IMR-90 (cell line): ENCODE results near the gene CACNA1D. TPM values are rescaled to one million over a fixed set of nuclear protein-coding genes. Genes with fewer than 3 reads are reported as not detected.

Source experiments
- ATAC-seq: fragments of 200-7000 bp; cut with Tn5 transposase; 2 replicates; pipeline ENCODE4 v1.9.1; 2020; ENCODE audit warnings: low read depth, mild to moderate bottlenecking, moderate library complexity
- BruUV-seq: library from RNA; stranded (reverse); fragments of 400-500 nt; replicated peaks from 2 replicates; lab custom pipeline; 2021; lab: Mats Ljungman, UMichigan
- CTCF ChIA-PET: fragments of 300-600 bp; formaldehyde crosslinking; extraction: SDS; loops from one replicate; lab custom pipeline; 2021; ENCODE audit warnings: antibody characterized with exemption; lab: Yijun Ruan, JAX
- POLR2A ChIA-PET: fragments of 300-600 bp; sonication (Branson Sonifier 250); formaldehyde crosslinking; loops from one replicate; lab custom pipeline; 2022; ENCODE audit warnings: antibody characterized with exemption; ENCODE audit not compliant: unreplicated experiment; lab: Charles Lee
- DNase-seq: peaks from one replicate; pipeline ENCODE4 v3.0.0; 2013
- H2AFZ ChIP-seq: replicated peaks from 2 replicates; pipeline ENCODE3; 2013; ENCODE audit warnings: low read length, mild to moderate bottlenecking; ENCODE audit not compliant: poor library complexity
- H2AK5ac ChIP-seq: 2 replicates; pipeline ENCODE4 v1.6.1; 2013; ENCODE audit warnings: low read depth, low read length, inconsistent platforms
- H2AK9ac ChIP-seq: replicated peaks from 2 replicates; pipeline ENCODE3; 2013; ENCODE audit warnings: mild to moderate bottlenecking, low read depth, low read length, moderate library complexity; ENCODE audit not compliant: poor library complexity
- H2BK120ac ChIP-seq: 2 replicates; pipeline ENCODE4 v1.6.1; 2013; ENCODE audit warnings: low read depth, low read length, inconsistent platforms
- H2BK15ac ChIP-seq: 3 replicates; pipeline ENCODE4 v1.6.1; 2013; ENCODE audit warnings: low read depth, low read length, inconsistent platforms
- H2BK20ac ChIP-seq: 2 replicates; pipeline ENCODE4 v1.6.1; 2013; ENCODE audit warnings: low read depth, mild to moderate bottlenecking, inconsistent platforms, low read length, moderate library complexity
- H2BK5ac ChIP-seq: 2 replicates; pipeline ENCODE4 v1.6.1; 2013; ENCODE audit warnings: mild to moderate bottlenecking, low read depth, low read length, inconsistent platforms; ENCODE audit not compliant: poor library complexity, severe bottlenecking
- H3K14ac ChIP-seq: replicated peaks from 2 replicates; pipeline ENCODE4 v1.6.1; 2013; ENCODE audit warnings: low read depth, low read length, inconsistent platforms
- H3K18ac ChIP-seq: 2 replicates; pipeline ENCODE4 v1.6.1; 2013; ENCODE audit warnings: low read depth, low read length, control low read depth
- H3K23ac ChIP-seq: 2 replicates; pipeline ENCODE4 v1.6.1; 2013; ENCODE audit warnings: low read depth, low read length, inconsistent platforms
- H3K27ac ChIP-seq: 2 replicates; pipeline ENCODE4 v1.5.1; 2013; ENCODE audit warnings: mild to moderate bottlenecking, control low read depth, low read length; ENCODE audit not compliant: insufficient read depth
- H3K27me3 ChIP-seq: 2 replicates; pipeline ENCODE4 v1.6.1; 2013; ENCODE audit warnings: low read length; ENCODE audit not compliant: control insufficient read depth, insufficient read depth
- H3K36me3 ChIP-seq: 2 replicates; pipeline ENCODE4 v1.6.1; 2013; ENCODE audit warnings: low read length, mixed read lengths; ENCODE audit not compliant: control insufficient read depth, insufficient read depth
- H3K4ac ChIP-seq: 2 replicates; pipeline ENCODE4 v1.6.1; 2013; ENCODE audit warnings: low read depth, low read length, inconsistent platforms
- H3K4me1 ChIP-seq: 2 replicates; pipeline ENCODE4 v1.6.1; 2013; ENCODE audit warnings: low read length, mixed read lengths; ENCODE audit not compliant: control insufficient read depth, insufficient read depth
- H3K4me2 ChIP-seq: 2 replicates; pipeline ENCODE4 v1.6.1; 2013; ENCODE audit warnings: low read depth, mild to moderate bottlenecking, control low read depth, low read length, moderate library complexity
- H3K4me3 ChIP-seq: 2 replicates; pipeline ENCODE4 v1.5.1; 2013; ENCODE audit warnings: low read depth, mild to moderate bottlenecking, control low read depth, low read length, moderate library complexity; ENCODE audit not compliant: insufficient read depth
- H3K56ac ChIP-seq: 2 replicates; pipeline ENCODE4 v1.6.1; 2013; ENCODE audit warnings: low read length, inconsistent platforms; ENCODE audit not compliant: insufficient read depth; ENCODE audit errors: extremely low read depth
- H3K79me1 ChIP-seq, 2 experiments: 2 replicates each; pipeline ENCODE4 v1.6.1; 2013; ENCODE audit warnings: low read length in 2 of 2, inconsistent platforms in 1 of 2, low read depth in 1 of 2
- H3K9ac ChIP-seq: 2 replicates; pipeline ENCODE4 v1.6.1; 2013; ENCODE audit warnings: low read depth, low read length, control low read depth
- H3K9me1 ChIP-seq: 2 replicates; pipeline ENCODE4 v1.6.1; 2013; ENCODE audit warnings: low read length, inconsistent platforms; ENCODE audit not compliant: insufficient read depth
- H3K9me3 ChIP-seq: 2 replicates; pipeline ENCODE4 v1.6.1; 2013; ENCODE audit warnings: low read length; ENCODE audit not compliant: control insufficient read depth, insufficient read depth
- H4K20me1 ChIP-seq: 2 replicates; pipeline ENCODE4 v1.6.1; 2013; ENCODE audit warnings: low read length, inconsistent platforms; ENCODE audit not compliant: insufficient read depth
- H4K5ac ChIP-seq: 2 replicates; pipeline ENCODE4 v1.6.1; 2013; ENCODE audit warnings: mild to moderate bottlenecking, low read depth, low read length, control low read depth
- H4K8ac ChIP-seq, 2 experiments: 2 replicates each; pipeline ENCODE4 v1.6.1; 2013; ENCODE audit warnings: low read depth in 2 of 2, low read length in 2 of 2, control low read depth in 1 of 2, inconsistent platforms in 1 of 2
- H4K91ac ChIP-seq: 2 replicates; pipeline ENCODE4 v1.6.1; 2013; ENCODE audit warnings: low read depth, low read length, inconsistent platforms; ENCODE audit not compliant: insufficient read depth
- BHLHE40 ChIP-seq: fragments of 150-350 bp; IDR thresholded peaks from 2 replicates; pipeline ENCODE4 v1.6.1; 2016; ENCODE audit warnings: mild to moderate bottlenecking, low read depth, low read length
- CEBPB ChIP-seq: IDR thresholded peaks from 2 replicates; pipeline ENCODE4 v1.6.1; 2012; ENCODE audit warnings: low read depth, low read length, improper control_type of control experiment
- CHD1 ChIP-seq: IDR thresholded peaks from 2 replicates; pipeline ENCODE4 v1.6.1; 2012; ENCODE audit warnings: low read depth, low read length, improper control_type of control experiment
- FOS ChIP-seq: fragments of 150-350 bp; IDR thresholded peaks from 2 replicates; pipeline ENCODE4 v1.6.1; 2016; ENCODE audit warnings: low read depth, low read length
- MAFK ChIP-seq: IDR thresholded peaks from 2 replicates; pipeline ENCODE4 v1.6.1; 2012; ENCODE audit warnings: low read depth, low read length, improper control_type of control experiment
- MAZ ChIP-seq: IDR thresholded peaks from 2 replicates; pipeline ENCODE4 v1.6.1; 2012; ENCODE audit warnings: low read depth, mild to moderate bottlenecking, low read length, improper control_type of control experiment, moderate library complexity, borderline replicate concordance
- MXI1 ChIP-seq: IDR thresholded peaks from 2 replicates; pipeline ENCODE4 v1.6.1; 2012; ENCODE audit warnings: low read depth, mild to moderate bottlenecking, low read length, moderate library complexity, borderline replicate concordance
- NFE2L2 ChIP-seq: fragments of 150-350 bp; IDR thresholded peaks from 2 replicates; pipeline ENCODE4 v1.6.1; 2016; ENCODE audit warnings: low read depth, mild to moderate bottlenecking, low read length
- POLR2A ChIP-seq: IDR thresholded peaks from 2 replicates; pipeline ENCODE4 v1.6.1; 2012; ENCODE audit warnings: mild to moderate bottlenecking, low read depth, low read length
- RAD21 ChIP-seq: IDR thresholded peaks from 2 replicates; pipeline ENCODE4 v1.6.1; 2012; ENCODE audit warnings: low read length, improper control_type of control experiment
- RCOR1 ChIP-seq: IDR thresholded peaks from 2 replicates; pipeline ENCODE4 v1.6.1; 2012; ENCODE audit warnings: mild to moderate bottlenecking, low read length, improper control_type of control experiment; ENCODE audit not compliant: insufficient replicate concordance
- RFX5 ChIP-seq: IDR thresholded peaks from 2 replicates; pipeline ENCODE4 v1.8.0; 2012; ENCODE audit warnings: low read depth, mild to moderate bottlenecking, low read length, moderate library complexity
- SMC3 ChIP-seq: fragments of 150-350 bp; IDR thresholded peaks from 2 replicates; pipeline ENCODE4 v1.6.1; 2016; ENCODE audit warnings: low read depth, mild to moderate bottlenecking, antibody characterized with exemption, low read length, moderate library complexity
- USF2 ChIP-seq: fragments of 150-350 bp; IDR thresholded peaks from 2 replicates; pipeline ENCODE4 v1.6.1; 2017; ENCODE audit warnings: mild to moderate bottlenecking, antibody characterized with exemption, low read length, low read depth
- WGBS, 2 experiments: methylation state at CpG; one replicate each; pipeline versions ENCODE4 v1.1.5 to v1.1.7; 2013; ENCODE audit warnings: missing lambda C conversion rate in 2 of 2; ENCODE audit not compliant: insufficient read length in 1 of 2; ENCODE audit errors: extremely low coverage in 2 of 2; 5-methylcytosine and 5-hydroxymethylcytosine counted together
- dilution Hi-C: fragments of 300-500 bp; cut with HindIII; formaldehyde crosslinking; loops from one replicate; pipeline ENCODE4 v1.14.3; 2018; ENCODE audit warnings: low sequenced_read_pairs; ENCODE audit not compliant: unreplicated experiment
- in situ Hi-C: fragments of 300-500 bp; cut with MboI; formaldehyde crosslinking; loops from 3 replicates; pipeline ENCODE4 v1.14.3; 2019; ENCODE audit warnings: low sequenced_read_pairs, inconsistent platforms, mixed read lengths
- intact Hi-C: fragments of 100-400 bp; cut with micrococcal nuclease; formaldehyde crosslinking; loops from 2 replicates; pipeline ENCODE4 v1.10.0; 2022
- polyA plus RNA-seq, 3 experiments: library from polyadenylated mRNA; depleted of rRNA; stranded (reverse); fragments of >200 nt; gene quantifications; 2 replicates each; pipeline ENCODE4 v1.2.3, GENCODE V29; 2012; ENCODE audit warnings: low replicate concordance in 1 of 3
- total RNA-seq: library from RNA; depleted of rRNA; stranded (reverse); fragments of >200 nt; gene quantifications from 2 replicates; pipeline ENCODE4 v1.2.3, GENCODE V29; 2012
- TF ChIP-seq, protein P1 (sequence below): conservative IDR thresholded peaks from 2 replicates; pipeline ENCODE4 v1.5.1; 2012; ENCODE audit warnings: mild to moderate bottlenecking, low read depth, low read length, improper control_type of control experiment
- TF ChIP-seq, protein P2 (sequence below): fragments of 150-350 bp; IDR thresholded peaks from 2 replicates; pipeline ENCODE4 v1.6.1; 2016; ENCODE audit warnings: low read depth, mild to moderate bottlenecking, low read length, moderate library complexity, borderline replicate concordance

The CACNA1D gene
- total and polyA plus RNA-seq, 2 of the 4 experiments (the other 2 are of a cell fraction), result 0.07 TPM; not detected in 1

DNA sequence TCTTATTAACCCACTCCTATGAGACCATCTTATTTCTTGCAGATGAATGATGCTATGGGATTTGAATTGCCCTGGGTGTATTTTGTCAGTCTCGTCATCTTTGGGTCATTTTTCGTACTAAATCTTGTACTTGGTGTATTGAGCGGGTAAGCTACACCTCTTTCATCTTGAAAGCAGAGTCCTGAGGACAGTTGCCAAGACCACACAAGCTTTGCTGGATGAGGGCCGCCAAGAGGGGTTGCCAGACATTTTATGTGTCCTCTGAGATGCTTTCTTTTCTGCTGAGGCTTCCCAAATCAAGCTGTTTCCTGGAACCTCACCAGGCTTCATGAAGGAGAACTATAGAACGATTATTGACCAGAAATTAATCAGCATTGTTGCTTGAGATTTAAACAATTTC lies 178.6 kb downstream of the CACNA1D start:
- Histone ChIP-seq H3K27me3 (peaks cover 6% of the 10 kb centered on the region), H2BK15ac (no peak overlapping the region), H4K91ac (no peak overlapping the region), H3K14ac (no peak overlapping the region), H3K9me1 (no peaks in the 10 kb centered on the region), H2BK5ac (no peak overlapping the region), H4K8ac (no peak overlapping the region), H4K5ac (no peak overlapping the region), H2AK9ac (no peak overlapping the region), H2AK5ac (no peak overlapping the region), H3K27ac (no peak overlapping the region), H2AFZ (no peak overlapping the region), H3K56ac (no peak overlapping the region), H3K4me2 (no peak overlapping the region), H3K4me3 (no peak overlapping the region), H3K23ac (no peak overlapping the region), H2BK120ac (no peak overlapping the region), H3K9me3 (no peaks in the 10 kb centered on the region), H3K4me1 (no peaks in the 10 kb centered on the region), H3K9ac (no peak overlapping the region), H3K79me1 (no peaks in the 10 kb centered on the region), H4K20me1 (no peaks in the 10 kb centered on the region), H3K36me3 (no peaks in the 10 kb centered on the region), H3K4ac (no peak overlapping the region), H2BK20ac (no peak overlapping the region), H3K18ac (no peak overlapping the region)
- ChIA-PET CTCF (no interaction called here), POLR2A (interaction anchor here (0.6 kb wide), 1 partner anchor 1175 kb away, joined by 5 read pairs; no protein-coding TSS in a partner anchor)
- WGBS, 2 experiments, result 10% methylated on average over 2 of the region's 5 CpGs; no CpG with 5 or more reads in 1 of the 2 experiments
- TF ChIP-seq NFE2L2 (no peak), POLR2A (no peak), RFX5 (no peak), MAZ (no peak), RAD21 (no peak), CEBPB (no peak), FOS (no peak), USF2 (no peak), CHD1 (no peak), MAFK (no peak), MXI1 (no peak), RCOR1 (no peak), BHLHE40 (no peak), SMC3 (no peak)
- TF ChIP-seq, protein P1, sequence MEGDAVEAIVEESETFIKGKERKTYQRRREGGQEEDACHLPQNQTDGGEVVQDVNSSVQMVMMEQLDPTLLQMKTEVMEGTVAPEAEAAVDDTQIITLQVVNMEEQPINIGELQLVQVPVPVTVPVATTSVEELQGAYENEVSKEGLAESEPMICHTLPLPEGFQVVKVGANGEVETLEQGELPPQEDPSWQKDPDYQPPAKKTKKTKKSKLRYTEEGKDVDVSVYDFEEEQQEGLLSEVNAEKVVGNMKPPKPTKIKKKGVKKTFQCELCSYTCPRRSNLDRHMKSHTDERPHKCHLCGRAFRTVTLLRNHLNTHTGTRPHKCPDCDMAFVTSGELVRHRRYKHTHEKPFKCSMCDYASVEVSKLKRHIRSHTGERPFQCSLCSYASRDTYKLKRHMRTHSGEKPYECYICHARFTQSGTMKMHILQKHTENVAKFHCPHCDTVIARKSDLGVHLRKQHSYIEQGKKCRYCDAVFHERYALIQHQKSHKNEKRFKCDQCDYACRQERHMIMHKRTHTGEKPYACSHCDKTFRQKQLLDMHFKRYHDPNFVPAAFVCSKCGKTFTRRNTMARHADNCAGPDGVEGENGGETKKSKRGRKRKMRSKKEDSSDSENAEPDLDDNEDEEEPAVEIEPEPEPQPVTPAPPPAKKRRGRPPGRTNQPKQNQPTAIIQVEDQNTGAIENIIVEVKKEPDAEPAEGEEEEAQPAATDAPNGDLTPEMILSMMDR, result no peak
- TF ChIP-seq, protein P2, sequence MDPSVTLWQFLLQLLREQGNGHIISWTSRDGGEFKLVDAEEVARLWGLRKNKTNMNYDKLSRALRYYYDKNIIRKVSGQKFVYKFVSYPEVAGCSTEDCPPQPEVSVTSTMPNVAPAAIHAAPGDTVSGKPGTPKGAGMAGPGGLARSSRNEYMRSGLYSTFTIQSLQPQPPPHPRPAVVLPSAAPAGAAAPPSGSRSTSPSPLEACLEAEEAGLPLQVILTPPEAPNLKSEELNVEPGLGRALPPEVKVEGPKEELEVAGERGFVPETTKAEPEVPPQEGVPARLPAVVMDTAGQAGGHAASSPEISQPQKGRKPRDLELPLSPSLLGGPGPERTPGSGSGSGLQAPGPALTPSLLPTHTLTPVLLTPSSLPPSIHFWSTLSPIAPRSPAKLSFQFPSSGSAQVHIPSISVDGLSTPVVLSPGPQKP, result no peak
- intact Hi-C loops, result no loop called here
- ATAC-seq, result no peak
- BruUV-seq, result no TSS peak
- dilution Hi-C loops, result no loop called here
- no peak for DNase-seq
- in situ Hi-C loops, result no loop called here
